Osteoblast (primary cell): ENCODE results near the gene MGST2. TPM values are rescaled to one million over a fixed set of nuclear protein-coding genes. Genes with fewer than 3 reads are reported as not detected.

Source experiments
- DNase-seq: peaks from one replicate; pipeline ENCODE4 v3.0.0; 2011; ENCODE audit warnings: low spot score, mixed read lengths; ENCODE audit not compliant: insufficient read length; ENCODE audit errors: missing footprints
- H2AFZ ChIP-seq: 2 replicates; pipeline ENCODE4 v1.6.0; 2011; ENCODE audit warnings: mild to moderate bottlenecking, low read length
- H3K27ac ChIP-seq: 2 replicates; pipeline ENCODE4 v1.5.1; 2011; ENCODE audit warnings: mild to moderate bottlenecking, low read depth, low read length, moderate library complexity
- H3K27me3 ChIP-seq: 2 replicates; pipeline ENCODE4 v1.6.0; 2012; ENCODE audit warnings: mild to moderate bottlenecking, control low read depth, inconsistent platforms, low read length, moderate library complexity; ENCODE audit not compliant: insufficient read depth
- H3K36me3 ChIP-seq: 2 replicates; pipeline ENCODE4 v1.5.1; 2011; ENCODE audit warnings: mild to moderate bottlenecking, low read length, control low read depth, moderate library complexity; ENCODE audit not compliant: insufficient read depth
- H3K4me1 ChIP-seq: 2 replicates; pipeline ENCODE4 v1.5.1; 2011; ENCODE audit warnings: mild to moderate bottlenecking, low read length, control low read depth, moderate library complexity; ENCODE audit not compliant: insufficient read depth
- H3K4me2 ChIP-seq: 2 replicates; pipeline ENCODE4 v1.6.0; 2011; ENCODE audit warnings: mild to moderate bottlenecking, low read length; ENCODE audit not compliant: insufficient read depth
- H3K4me3 ChIP-seq: fragments of 200-600 bp; sonication (generic); 3 replicates; pipeline ENCODE4 v1.5.1; 2012; ENCODE audit warnings: mild to moderate bottlenecking, low read length, inconsistent platforms; ENCODE audit not compliant: insufficient read depth
- H3K79me2 ChIP-seq: 2 replicates; pipeline ENCODE4 v1.6.0; 2012; ENCODE audit warnings: mild to moderate bottlenecking, low read length, control low read depth, inconsistent platforms; ENCODE audit not compliant: insufficient read depth
- H3K9me3 ChIP-seq: 2 replicates; pipeline ENCODE4 v1.5.1; 2011; ENCODE audit warnings: low read depth, low read length, control low read depth
- H4K20me1 ChIP-seq: 2 replicates; pipeline ENCODE4 v1.6.0; 2012; ENCODE audit warnings: mild to moderate bottlenecking, low read length, control low read depth; ENCODE audit not compliant: insufficient read depth
- CTCF ChIP-seq: IDR thresholded peaks from 2 replicates; pipeline ENCODE4 v1.5.1; 2011; ENCODE audit warnings: mild to moderate bottlenecking, low read depth, low read length, moderate library complexity; ENCODE audit errors: extremely low read depth
- total RNA-seq: library from RNA; depleted of rRNA; stranded (reverse); fragments of >200 nt; gene quantifications from 2 replicates; pipeline ENCODE4 v1.2.3, GENCODE V29; 2012

MGST2 gene
- total RNA-seq, 1 donor: 6.2 TPM

GRCh38 chr4:139664442-139664841 is 1.2 kb upstream of the MGST2 start:
- no peaks in the 10 kb centered on the region for H3K79me2 ChIP-seq

DNA sequence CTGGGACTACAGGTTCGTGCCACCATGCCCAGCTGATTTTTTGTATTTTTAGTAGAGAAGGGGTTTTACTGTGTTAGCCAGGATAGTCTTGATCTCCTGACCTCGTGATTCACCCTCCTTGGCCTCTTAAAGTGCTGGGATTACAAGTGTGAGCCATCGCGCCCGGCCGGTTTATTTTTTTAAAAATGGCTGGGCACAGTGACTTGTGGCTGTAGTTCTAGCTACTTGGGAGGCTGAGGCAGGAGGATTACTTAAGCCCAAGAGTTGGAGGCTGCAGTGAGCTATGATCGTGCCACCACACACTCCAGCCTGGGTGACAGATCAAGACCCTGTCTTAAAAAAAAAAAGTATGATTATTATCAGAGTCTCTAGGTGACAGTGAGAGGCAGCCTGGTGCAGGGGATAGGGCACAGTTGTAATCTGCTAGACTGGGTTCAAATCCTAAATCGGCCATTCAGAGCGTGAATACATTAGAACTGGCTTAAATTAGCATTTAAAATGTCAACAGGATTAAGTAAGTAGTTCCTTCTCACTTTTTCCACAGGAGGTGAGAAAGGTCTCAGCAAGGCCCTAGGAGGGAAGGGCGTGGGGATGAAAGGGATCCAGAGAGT is 435 bp upstream of the MGST2 start:
- H3K27me3 ChIP-seq: no peaks in the 10 kb centered on the region
- no peaks in the 10 kb centered on the region for H3K79me2 ChIP-seq
- H3K4me3 ChIP-seq: peak overlapping the region; percentile 83
- H3K9me3 ChIP-seq: no peaks in the 10 kb centered on the region
- H3K36me3 ChIP-seq: no peaks in the 10 kb centered on the region
- H2AFZ ChIP-seq: peak overlapping the region; percentile 99
- H4K20me1 ChIP-seq: no peaks in the 10 kb centered on the region
- no peak for DNase-seq
- peaks cover 4% of the 10 kb centered on the region for H3K4me1 ChIP-seq
- TF ChIP-seq CTCF: no peak
- peak overlapping the region; percentile 86 for H3K27ac ChIP-seq
- H3K4me2 ChIP-seq: peak overlapping the region; percentile 96

More at GRCh38 chr4:139664442-139664841, 1.2 kb upstream of the MGST2 start:
- H3K27ac ChIP-seq: no peak overlapping the region
- no peaks in the 10 kb centered on the region for H4K20me1 ChIP-seq
- no peak overlapping the region for H3K4me2 ChIP-seq
- no peaks in the 10 kb centered on the region for H3K27me3 ChIP-seq
- no peak overlapping the region for H2AFZ ChIP-seq
- H3K36me3 ChIP-seq: no peaks in the 10 kb centered on the region
- no peaks in the 10 kb centered on the region for H3K9me3 ChIP-seq
- DNase-seq: no peak
- H3K4me3 ChIP-seq: no peak overlapping the region
- H3K4me1 ChIP-seq: peaks cover 4% of the 10 kb centered on the region
- TF ChIP-seq CTCF: no peak

DNA sequence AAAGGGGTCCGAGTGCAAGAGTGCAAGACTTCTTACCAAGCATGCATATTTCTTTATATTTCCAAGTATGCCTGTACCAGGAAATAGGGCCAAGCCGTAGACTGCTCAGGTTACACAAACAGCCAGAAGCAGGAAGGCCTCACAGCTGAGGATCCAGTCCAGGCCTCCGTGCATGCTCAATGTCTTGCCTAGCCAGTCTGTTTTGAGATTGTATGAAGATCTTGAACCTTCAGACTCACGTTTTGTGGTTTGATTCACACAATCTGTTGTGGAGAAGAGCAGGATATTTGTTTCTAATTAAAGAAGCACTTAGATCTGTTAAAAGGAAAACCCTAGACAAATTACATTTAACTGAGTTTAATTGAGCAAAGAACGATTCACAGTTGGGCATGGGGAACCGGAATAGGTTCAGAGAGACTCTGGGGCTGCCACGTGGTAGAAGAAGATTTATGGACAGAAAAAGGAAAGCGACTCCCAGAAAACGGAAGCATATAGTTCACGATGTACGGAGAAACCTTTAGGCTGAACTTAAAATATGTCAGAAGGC is 1.2 kb downstream of the MGST2 start:
- peak overlapping the region; percentile 96 for H3K4me2 ChIP-seq
- no peak for DNase-seq
- no peak for TF ChIP-seq CTCF
- no peaks in the 10 kb centered on the region for H4K20me1 ChIP-seq
- H3K4me1 ChIP-seq: peaks cover 4% of the 10 kb centered on the region
- H3K4me3 ChIP-seq: peak overlapping the region; percentile 83
- peak overlapping the region; percentile 20 for H2AFZ ChIP-seq
- no peaks in the 10 kb centered on the region for H3K36me3 ChIP-seq
- H3K79me2 ChIP-seq: no peaks in the 10 kb centered on the region
- H3K9me3 ChIP-seq: no peaks in the 10 kb centered on the region
- peak overlapping the region; percentile 86 for H3K27ac ChIP-seq
- no peaks in the 10 kb centered on the region for H3K27me3 ChIP-seq

DNA sequence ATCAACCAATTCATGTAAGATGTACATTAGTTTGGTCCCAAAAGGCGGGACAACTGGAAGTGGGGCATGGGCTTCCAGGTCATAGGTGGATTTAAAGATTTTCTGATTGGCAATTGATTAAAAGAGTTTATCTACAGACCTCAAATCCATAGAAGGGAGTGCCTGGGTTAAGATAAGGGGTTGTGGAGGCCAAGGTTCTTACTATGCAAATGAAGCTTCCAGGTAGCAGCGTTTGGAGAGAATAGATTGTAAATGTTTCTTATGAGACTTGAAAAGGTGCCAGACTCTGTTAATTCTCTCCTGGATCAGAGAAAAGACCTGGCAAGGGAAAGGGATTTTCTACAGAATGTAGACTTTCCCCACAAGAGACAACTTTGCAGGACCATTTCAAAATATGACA is 2.4 kb downstream of the MGST2 start:
- H3K4me3 ChIP-seq: no peak overlapping the region
- TF ChIP-seq CTCF: no peak
- H4K20me1 ChIP-seq: no peaks in the 10 kb centered on the region
- no peak for DNase-seq
- H3K79me2 ChIP-seq: no peaks in the 10 kb centered on the region
- H3K27me3 ChIP-seq: no peaks in the 10 kb centered on the region
- no peak overlapping the region for H3K4me2 ChIP-seq
- peaks cover 4% of the 10 kb centered on the region for H3K4me1 ChIP-seq
- no peaks in the 10 kb centered on the region for H3K36me3 ChIP-seq
- no peak overlapping the region for H2AFZ ChIP-seq
- H3K9me3 ChIP-seq: no peaks in the 10 kb centered on the region
- no peak overlapping the region for H3K27ac ChIP-seq
